Left colon (tissue), 2 donors: ENCODE measurements around the gene EIF4G3. TPM values are rescaled to one million over a fixed set of nuclear protein-coding genes. Genes with fewer than 3 reads are reported as not detected.

ENCODE experiments used
- ATAC-seq: fragments of 200-7000 bp; cut with Tn5 transposase; one replicate; pipeline ENCODE4 v1.9.1; 2020; ENCODE audit warnings: mild to moderate bottlenecking, moderate library complexity
- DNase-seq, 2 donors: peaks; one replicate each; pipeline ENCODE4 v3.0.0-alpha.2; 2020
- intact Hi-C, 2 donors: fragments of 100-400 bp; cut with DNase I in 1 of 2; cut with micrococcal nuclease in 1 of 2; formaldehyde crosslinking; loops; one replicate each; pipeline versions ENCODE4 v1.11.2 to v1.14.0; 2022; cut with DNase I, micrococcal nuclease
- total RNA-seq, 2 donors: library from RNA; stranded (reverse); fragmentation: NEBNext Ultra II Directional; extraction: Animal tissue kit (Norgen Biotek cat#: 25700); gene quantifications; one replicate each; pipeline ENCODE4 v1.2.1, GENCODE V29; 2021
- donor health status: DM: no; HTN: no; CAD: no.
- donor health status: DM: yes; HTN: yes; CAD: no.

Gene EIF4G3
- total RNA-seq, 2 donors from 2014 or later: 75.1 to 80.0 TPM

- intact Hi-C loops: no loop called here
- ATAC-seq: no peak
Observed at GRCh38 chr1:20992322-20993056, 184.2 kb downstream of the EIF4G3 start.

GRCh38 chr1:20988943-20989342 lies 187.8 kb downstream of the EIF4G3 start:
- ATAC-seq: no peak
- intact Hi-C loops: loop anchor here in 1 of 2 donors (10.0 kb wide), 1 partner anchor 196 kb away; no protein-coding TSS in a partner anchor
- DNase-seq: no peak

More at GRCh38 chr1:20992322-20993056, 184.2 kb downstream of the EIF4G3 start:
- DNase-seq: no peak

GRCh38 chr1:20987831-20988825 lies 188.6 kb downstream of the EIF4G3 start:
- ATAC-seq (no peak), DNase-seq (no peak)
- intact Hi-C loops: loop anchor here in 1 of 2 donors (10.0 kb wide), 1 partner anchor 197 kb away; no protein-coding TSS in a partner anchor

- no peak for DNase-seq
- intact Hi-C loops: loop anchor here (5.0 to 10.0 kb wide), 2 partner anchors 201 to 209 kb away; no protein-coding TSS in a partner anchor
- ATAC-seq: peak; percentile 62
Observed at GRCh38 chr1:20983297-20983889, 193.3 kb downstream of the EIF4G3 start.

- DNase-seq (no peak), ATAC-seq (no peak)
- intact Hi-C loops: loop anchor here (5.0 to 10.0 kb wide), 2 partner anchors 202 to 210 kb away; no protein-coding TSS in a partner anchor
Observed at GRCh38 chr1:20982316-20982715, 194.4 kb downstream of the EIF4G3 start.

- ATAC-seq (peak; percentile 80), DNase-seq (no peak)
- intact Hi-C loops: loop anchor here (5.0 to 10.0 kb wide), 2 partner anchors 203 to 210 kb away; no protein-coding TSS in a partner anchor
Observed at GRCh38 chr1:20981915-20982314, 194.8 kb downstream of the EIF4G3 start.

GRCh38 chr1:20980051-20980450 lies 196.6 kb downstream of the EIF4G3 start:
- intact Hi-C loops: loop anchor here (5.0 to 10.0 kb wide), 2 partner anchors 205 to 212 kb away; no protein-coding TSS in a partner anchor
- no peak for ATAC-seq
- DNase-seq: no peak

- no peak for ATAC-seq
- DNase-seq: no peak
- intact Hi-C loops: no loop called here
Observed at GRCh38 chr1:20978413-20978812, 198.3 kb downstream of the EIF4G3 start.

- intact Hi-C loops: no loop called here
- DNase-seq: no peak
- ATAC-seq: no peak
Observed at GRCh38 chr1:20975668-20976067, 201.0 kb downstream of the EIF4G3 start.

- DNase-seq (no peak), ATAC-seq (no peak)
- intact Hi-C loops: no loop called here
Observed at GRCh38 chr1:20974951-20975350, 201.7 kb downstream of the EIF4G3 start.

- ATAC-seq: no peak
- no peak for DNase-seq
- intact Hi-C loops: no loop called here
Observed at GRCh38 chr1:20974069-20974468, 202.6 kb downstream of the EIF4G3 start.

GRCh38 chr1:20972855-20973254 lies 203.8 kb downstream of the EIF4G3 start:
- ATAC-seq (no peak), DNase-seq (no peak)
- intact Hi-C loops: no loop called here

GRCh38 chr1:20964540-20965484 lies 211.9 kb downstream of the EIF4G3 start:
- intact Hi-C loops: no loop called here
- DNase-seq (peak; percentile 23 to 44), ATAC-seq (peak; percentile 92)

GRCh38 chr1:20962576-20963258 lies 214.0 kb downstream of the EIF4G3 start:
- intact Hi-C loops: no loop called here
- DNase-seq: no peak
- ATAC-seq: no peak

GRCh38 chr1:20958430-20958829 lies 218.3 kb downstream of the EIF4G3 start:
- no peak for ATAC-seq
- intact Hi-C loops: no loop called here
- no peak for DNase-seq

- intact Hi-C loops: no loop called here
- DNase-seq (no peak), ATAC-seq (no peak)
Observed at GRCh38 chr1:20956272-20956671, 220.4 kb downstream of the EIF4G3 start.

- DNase-seq (no peak), ATAC-seq (no peak)
- intact Hi-C loops: no loop called here
Observed at GRCh38 chr1:20950679-20951078, 226.0 kb downstream of the EIF4G3 start.
